HEK293 (cell line): ENCODE results near the gene IFNE.

Experiments used
- CTCF ChIP-seq: fragments of 450-650 bp; formaldehyde crosslinking; IDR thresholded peaks from 2 replicates; pipeline ENCODE4 v1.5.1; 2016; ENCODE audit warnings: missing biosample characterization, missing genetic modification characterization
- HOXA7 ChIP-seq: sonication (generic); formaldehyde crosslinking; IDR thresholded peaks from 2 replicates; pipeline ENCODE4 v1.8.1; 2022; ENCODE audit warnings: missing genetic modification reagents, borderline replicate concordance
- ZFHX2 ChIP-seq: fragments of 450-650 bp; formaldehyde crosslinking; conservative IDR thresholded peaks from 2 replicates; pipeline ENCODE4 v1.5.1; 2016; ENCODE audit warnings: missing biosample characterization, missing genetic modification characterization
- ZNF37A ChIP-seq: fragments of 450-650 bp; IDR thresholded peaks from 2 replicates; pipeline ENCODE4 v1.5.1; 2018; ENCODE audit warnings: missing biosample characterization, missing genetic modification characterization
- ZNF791 ChIP-seq: fragments of 450-650 bp; formaldehyde crosslinking; IDR thresholded peaks from 2 replicates; pipeline ENCODE4 v1.5.1; 2016; ENCODE audit warnings: missing biosample characterization, missing genetic modification characterization

- TF ChIP-seq ZNF791 (tag by site-specific recombination): no peak
- TF ChIP-seq CTCF (tag by site-specific recombination): no peak
- no peak for TF ChIP-seq ZFHX2 (tag by site-specific recombination)
- no peak for TF ChIP-seq ZNF37A
- no peak for TF ChIP-seq HOXA7 (CRISPR knock-in tag)
Measured at GRCh38 chr9:21499912-21500311, 17.8 kb upstream of the IFNE start.
